CD4-positive, alpha-beta T cell treated with Interleukin-10 for 1 hour (primary cell): Measurements from ENCODE around the gene ARPC1A.
"Not testable (repeated sequence)": the region's sequence is repeated elsewhere in the genome, so short reads cannot be mapped to it uniquely, and the experiment has no call there.

Experiments used
- DNase-seq: peaks from one replicate; pipeline ENCODE4 v3.0.0-alpha.2; 2020

The ARPC1A gene

GRCh38 chr7:99325592-99326407 lies at the start of gene ARPC1A:
Gene ARPC1A, plus strand, starts transcription at chr7:99325898. Its CDS starts 7,456 bp downstream, at chr7:99333354.
- DNase-seq, result peak; percentile 94

GRCh38 chr7:99278180-99278579 lies 47.5 kb upstream of the ARPC1A start:
- no peak for DNase-seq

- not testable (repeated sequence) for DNase-seq
These were observed 41.5 kb upstream of the ARPC1A start for GRCh38 chr7:99284165-99284564.

- no peak for DNase-seq
These were observed 37.7 kb upstream of the ARPC1A start for GRCh38 chr7:99287779-99288534.

GRCh38 chr7:99289185-99289584 lies 36.5 kb upstream of the ARPC1A start:
- no peak for DNase-seq

- DNase-seq, result not testable (repeated sequence)
These were observed 35.5 kb upstream of the ARPC1A start for GRCh38 chr7:99290148-99290547.

- DNase-seq, result no peak
These were observed 34.6 kb upstream of the ARPC1A start for GRCh38 chr7:99290980-99291607.

- no peak for DNase-seq
These were observed 33.6 kb upstream of the ARPC1A start for GRCh38 chr7:99292127-99292526.

- DNase-seq, result no peak
These were observed 32.5 kb upstream of the ARPC1A start for GRCh38 chr7:99293167-99293566.

- DNase-seq, result no peak
These were observed 32.0 kb upstream of the ARPC1A start for GRCh38 chr7:99293650-99294049.

GRCh38 chr7:99296471-99296870 lies 29.2 kb upstream of the ARPC1A start:
- no peak for DNase-seq

GRCh38 chr7:99301496-99301895 lies 24.2 kb upstream of the ARPC1A start:
- no peak for DNase-seq

GRCh38 chr7:99305473-99306260 lies 20.0 kb upstream of the ARPC1A start:
- DNase-seq, result no peak

GRCh38 chr7:99308461-99309074 lies 17.1 kb upstream of the ARPC1A start:
- DNase-seq, result no peak

GRCh38 chr7:99309111-99309510 lies 16.6 kb upstream of the ARPC1A start:
- DNase-seq, result no peak

GRCh38 chr7:99310004-99310403 lies 15.7 kb upstream of the ARPC1A start:
- no peak for DNase-seq

- DNase-seq, result no peak
These were observed 14.0 kb upstream of the ARPC1A start for GRCh38 chr7:99311702-99312101.

- peak; percentile 74 for DNase-seq
These were observed 13.1 kb upstream of the ARPC1A start for GRCh38 chr7:99312316-99313203.

- no peak for DNase-seq
These were observed 12.5 kb upstream of the ARPC1A start for GRCh38 chr7:99313204-99313573.

- DNase-seq, result no peak
These were observed 11.2 kb upstream of the ARPC1A start for GRCh38 chr7:99314504-99314903.

GRCh38 chr7:99320371-99320770 lies 5.3 kb upstream of the ARPC1A start:
- DNase-seq, result no peak
